NCI-H526 treated with DMSO at 0.1 percent for 48 hours (cell line): ENCODE data around the gene GLRA3.
"Not testable (repeated sequence)": the region's sequence is repeated elsewhere in the genome, so short reads cannot be mapped to it uniquely, and the experiment has no call there.

ENCODE experiments used
- DNase-seq: peaks from one replicate; lab custom pipeline; 2025; lab: John Stamatoyannopoulos, UW

GLRA3 gene

DNA sequence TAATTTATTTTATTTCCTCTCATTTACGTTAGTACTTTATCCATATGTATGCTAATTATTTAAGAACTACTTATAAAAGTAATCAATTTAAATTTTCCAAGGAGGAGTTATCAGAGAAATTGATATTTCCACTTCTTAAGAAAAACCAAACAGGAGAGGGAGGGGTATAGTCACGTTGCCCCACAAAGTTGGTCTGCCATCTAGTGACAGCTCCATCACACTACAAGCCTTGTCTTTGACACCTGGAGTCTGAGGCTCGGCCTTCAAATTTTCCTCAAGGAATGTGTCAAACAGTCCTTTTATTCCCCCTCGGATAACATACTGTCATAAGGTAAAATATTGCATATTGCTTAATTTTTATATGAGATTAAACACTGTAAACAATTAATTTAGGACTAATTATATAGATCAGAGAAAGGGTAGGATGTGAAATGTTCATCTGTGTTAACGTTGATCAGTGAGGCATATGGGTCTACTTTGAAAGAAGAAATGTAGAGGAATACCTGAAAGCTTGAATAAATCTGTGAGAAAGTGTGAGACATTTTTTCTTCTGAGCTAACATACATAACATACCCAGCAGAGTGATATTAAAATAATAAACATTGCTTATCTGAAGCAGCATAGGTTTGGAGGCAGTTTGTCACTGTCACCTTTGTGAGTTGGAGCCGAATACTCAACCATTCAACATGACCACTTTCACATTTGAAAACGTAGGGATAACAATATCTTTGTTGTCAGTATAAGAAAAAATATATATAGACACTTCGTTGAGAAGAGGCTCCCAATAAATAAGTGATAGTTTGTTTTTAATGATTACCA lies 114.4 kb downstream of the GLRA3 start:
- DNase-seq: peak; percentile 2

DNA sequence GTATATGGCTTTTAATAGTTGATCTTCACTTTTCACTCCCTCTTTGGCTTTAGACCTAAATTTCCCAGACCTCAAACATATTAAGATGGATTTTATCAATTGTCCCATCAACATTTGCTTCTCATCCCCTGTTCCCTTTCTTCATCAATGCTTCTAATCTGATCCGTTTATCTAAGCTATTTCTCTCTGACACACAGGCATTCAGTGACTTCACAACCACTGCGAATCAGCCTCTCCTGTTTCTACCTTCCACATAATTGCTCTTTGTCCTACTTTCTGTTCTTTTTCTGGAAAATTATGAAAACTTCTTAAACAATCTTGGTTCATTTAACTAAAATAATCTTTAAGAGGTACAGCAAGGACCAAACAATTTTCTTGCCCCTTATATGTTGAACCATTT lies 115.2 kb downstream of the GLRA3 start:
- DNase-seq: no peak

DNA sequence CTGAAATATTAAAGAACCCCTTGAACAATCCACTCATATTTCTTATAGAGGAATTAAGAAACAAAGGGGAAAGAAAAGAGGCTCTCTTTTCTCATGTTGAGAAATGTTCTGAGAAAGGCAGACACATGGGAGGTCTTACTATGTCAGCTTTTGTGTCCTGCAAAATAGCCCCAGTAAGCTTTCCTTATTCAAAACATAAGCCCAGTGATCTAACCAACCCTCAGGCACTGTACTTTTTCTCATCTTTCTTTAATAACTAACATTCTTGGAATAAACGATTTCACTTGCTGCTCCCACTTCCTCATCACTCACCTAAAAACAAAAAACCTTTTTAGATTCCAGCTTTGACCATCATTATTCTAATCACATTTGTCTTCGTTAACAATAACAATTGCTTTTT lies 115.9 kb downstream of the GLRA3 start:
- DNase-seq: no peak

DNA sequence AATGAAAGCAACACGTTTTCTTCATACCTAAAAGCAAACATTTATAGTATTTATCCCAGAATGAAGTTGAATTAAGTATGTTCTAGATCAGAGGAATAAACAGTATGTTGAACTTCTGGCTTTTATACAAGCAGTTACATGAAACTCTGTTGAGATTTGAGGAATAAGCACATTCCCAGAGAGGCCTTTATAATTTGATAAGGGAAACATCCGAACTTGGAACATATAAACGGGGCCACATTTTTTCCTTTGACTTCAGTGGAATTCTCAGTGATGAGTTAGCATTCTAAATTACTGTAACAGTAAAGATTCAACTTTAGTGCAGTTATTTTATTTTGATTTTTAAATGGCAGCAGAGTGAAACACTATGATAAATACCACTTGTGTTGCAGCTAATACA lies 119.5 kb downstream of the GLRA3 start:
- DNase-seq: no peak

DNA sequence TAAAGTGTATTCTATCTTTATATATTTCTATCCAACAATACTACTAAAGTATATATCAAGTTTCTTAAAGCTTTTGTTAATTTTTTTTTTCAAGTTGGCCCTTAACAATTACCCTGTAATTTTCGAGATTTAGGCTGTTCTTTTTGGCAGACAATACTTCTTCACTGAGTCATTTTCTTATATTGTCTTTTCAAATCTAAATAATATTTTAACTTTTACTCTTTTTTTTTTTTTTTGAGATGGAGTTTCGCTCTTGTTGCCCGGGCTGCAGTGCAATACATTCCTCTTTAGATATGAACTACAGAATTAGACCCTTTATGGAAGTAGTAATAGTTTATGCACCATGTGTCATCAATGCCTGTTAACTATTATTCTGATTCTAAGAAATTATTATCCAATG lies 120.7 kb downstream of the GLRA3 start:
- no peak for DNase-seq

DNA sequence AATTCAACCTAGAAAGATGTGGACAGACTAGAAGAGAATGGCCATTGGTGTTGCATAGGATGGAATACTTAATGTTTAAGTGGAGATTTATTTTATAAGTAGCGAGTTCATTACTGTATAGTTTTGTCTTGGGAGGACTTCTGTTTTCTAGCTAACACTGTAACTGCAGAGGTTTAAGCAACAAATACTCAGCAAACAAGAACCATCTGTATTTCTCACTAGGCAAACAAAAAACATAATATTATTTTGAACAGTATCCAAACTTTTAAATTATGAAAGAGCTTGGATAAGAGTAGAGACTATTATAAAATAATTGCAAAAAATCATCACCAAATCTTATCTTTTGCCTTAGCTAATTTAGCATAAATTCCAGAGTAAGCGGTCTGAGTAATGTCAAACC lies 121.1 kb downstream of the GLRA3 start:
- no peak for DNase-seq

DNA sequence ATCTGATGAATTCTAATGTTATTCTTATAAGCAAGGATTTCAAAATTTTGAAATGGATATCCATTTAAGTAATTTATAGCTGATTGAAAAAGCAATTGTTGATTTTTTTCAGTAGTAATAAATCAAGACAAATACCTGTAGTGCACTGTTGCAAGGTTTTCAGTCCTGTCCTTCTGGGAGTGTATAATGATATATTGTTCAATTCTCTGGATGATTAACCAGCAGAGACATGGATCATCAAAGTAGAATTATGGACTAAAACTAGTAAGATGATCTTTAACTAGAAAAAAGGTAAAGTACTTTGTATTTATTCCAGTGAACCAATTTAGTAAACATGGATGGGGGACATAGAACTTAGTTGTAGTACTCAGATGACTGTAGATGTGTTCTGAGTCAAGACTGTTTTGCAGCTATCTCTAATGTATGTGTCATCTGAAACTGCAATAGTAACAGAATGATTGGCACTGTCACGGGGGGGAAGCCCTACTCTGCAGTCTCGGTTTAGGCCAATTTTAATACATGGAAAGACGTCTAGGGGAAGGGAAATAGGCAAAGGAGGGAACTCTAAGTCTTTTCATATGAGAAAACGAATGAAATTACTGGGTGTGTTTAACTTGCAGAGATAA lies 121.9 kb downstream of the GLRA3 start:
- DNase-seq: no peak

DNA sequence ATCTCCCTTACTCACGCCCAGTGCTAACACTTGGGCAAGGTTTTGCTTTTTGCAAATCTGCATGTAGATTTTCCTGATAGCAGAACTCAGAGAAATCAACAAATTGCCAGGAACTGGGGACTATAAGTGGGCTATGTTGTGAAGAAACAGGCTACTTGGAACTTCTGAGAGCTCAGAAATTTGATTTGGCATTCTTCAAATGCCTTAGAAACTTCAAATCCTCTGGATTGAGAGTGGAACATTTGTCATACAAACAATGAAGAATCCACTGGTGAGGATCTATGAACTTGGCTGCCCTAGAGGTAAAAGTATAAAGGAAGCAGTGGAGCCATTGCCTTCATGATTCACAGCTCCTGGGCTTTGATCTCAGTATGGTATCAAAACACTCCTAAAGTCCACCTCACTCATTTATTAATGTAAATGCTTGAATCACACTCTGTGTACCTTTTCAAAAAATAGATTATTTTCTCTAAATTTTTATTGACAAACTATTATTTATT lies 126.0 kb downstream of the GLRA3 start:
- no peak for DNase-seq

DNA sequence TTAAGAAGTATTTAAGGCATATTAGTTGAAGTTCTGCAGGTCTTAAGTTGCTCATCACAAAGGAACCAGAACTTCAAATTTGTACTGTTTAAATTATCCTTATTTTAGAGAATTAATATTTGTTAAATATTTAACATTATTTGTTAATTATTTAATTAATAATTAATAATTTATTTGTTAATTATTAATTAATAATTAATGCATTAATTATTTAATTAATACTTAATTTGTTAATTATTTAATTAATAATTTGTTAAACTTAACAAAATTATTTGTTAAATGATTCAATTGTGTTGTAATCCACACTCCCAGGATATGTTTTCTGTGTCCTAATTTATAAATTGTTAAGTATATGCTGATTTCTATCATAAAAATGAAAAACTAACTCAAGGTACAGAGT lies 129.4 kb downstream of the GLRA3 start:
- no peak for DNase-seq

DNA sequence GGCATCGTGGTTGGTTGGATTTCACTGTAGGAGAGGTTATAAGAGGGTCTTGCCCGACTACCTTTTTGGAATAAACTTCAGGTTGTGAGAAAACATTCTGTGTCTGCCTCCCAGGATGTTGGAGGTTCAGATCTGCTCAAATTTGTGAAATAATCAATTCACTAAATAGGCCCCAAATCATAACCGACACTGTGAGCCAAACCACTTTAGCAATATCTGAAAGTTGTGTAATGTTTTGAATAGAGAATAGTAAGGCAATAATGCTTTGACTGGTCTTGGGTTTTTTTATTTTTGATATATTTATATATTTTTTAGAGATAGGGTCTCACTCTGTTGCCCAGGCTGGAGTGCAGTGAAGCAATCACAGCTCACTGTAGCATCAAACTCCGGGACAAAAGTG lies 131.2 kb downstream of the GLRA3 start:
- no peak for DNase-seq

DNA sequence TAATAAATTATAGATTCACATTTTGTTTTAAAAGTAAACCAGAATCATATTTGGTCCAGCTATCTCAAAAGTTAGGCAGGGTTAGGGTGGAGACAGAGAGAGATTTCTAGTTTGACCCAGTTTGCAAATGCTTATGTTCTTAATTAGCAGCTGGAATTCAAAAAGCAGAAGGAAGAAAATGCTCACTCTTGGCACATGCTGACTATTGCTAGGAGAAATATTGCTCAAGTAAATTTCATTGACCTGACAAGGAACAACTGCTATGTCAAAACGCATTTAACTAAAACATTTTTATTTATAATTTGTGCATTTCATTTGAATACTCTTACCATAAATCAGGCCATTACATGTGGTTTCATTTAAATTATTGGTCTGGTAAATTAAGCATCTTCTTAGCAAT lies 131.8 kb downstream of the GLRA3 start:
- DNase-seq: no peak

DNA sequence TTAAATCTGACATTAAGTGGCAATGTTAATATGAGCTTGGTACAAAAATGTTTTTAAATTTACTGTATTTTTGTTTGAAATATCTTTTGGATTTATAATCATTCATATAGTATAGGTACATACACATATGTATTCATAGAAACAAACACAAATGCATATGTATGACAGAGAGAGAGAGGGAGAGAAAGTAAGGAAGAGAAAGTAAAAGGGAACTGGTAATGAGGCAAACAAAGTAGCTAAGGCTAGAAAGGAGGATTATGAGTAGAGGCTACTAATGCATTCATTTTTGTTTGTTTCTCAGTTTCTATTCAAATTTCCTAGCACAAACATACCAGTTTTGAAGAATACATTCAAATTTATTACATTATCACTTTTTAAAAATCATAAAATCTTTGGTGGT lies 132.4 kb downstream of the GLRA3 start:
- no peak for DNase-seq

DNA sequence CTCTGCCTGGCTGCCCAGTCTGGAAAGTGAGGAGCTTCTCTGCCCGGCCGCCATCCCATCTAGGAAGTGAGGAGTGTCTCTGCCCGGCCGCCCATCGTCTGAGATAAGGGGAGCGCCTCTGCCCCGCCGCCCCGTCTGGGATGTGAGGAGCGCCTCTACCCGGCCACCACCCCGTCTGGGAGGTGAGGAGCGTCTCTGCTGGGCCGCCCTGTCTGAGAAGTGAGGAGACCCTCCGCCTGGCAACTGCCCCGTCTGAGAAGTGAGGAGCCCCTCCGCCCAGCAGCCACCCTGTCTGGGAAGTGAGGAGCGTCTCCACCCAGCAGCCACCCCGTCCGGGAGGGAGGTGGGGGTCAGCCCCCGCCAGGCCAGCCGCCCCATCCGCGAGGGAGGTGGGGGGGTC lies 137.2 kb downstream of the GLRA3 start:
- DNase-seq: not testable (repeated sequence)

DNA sequence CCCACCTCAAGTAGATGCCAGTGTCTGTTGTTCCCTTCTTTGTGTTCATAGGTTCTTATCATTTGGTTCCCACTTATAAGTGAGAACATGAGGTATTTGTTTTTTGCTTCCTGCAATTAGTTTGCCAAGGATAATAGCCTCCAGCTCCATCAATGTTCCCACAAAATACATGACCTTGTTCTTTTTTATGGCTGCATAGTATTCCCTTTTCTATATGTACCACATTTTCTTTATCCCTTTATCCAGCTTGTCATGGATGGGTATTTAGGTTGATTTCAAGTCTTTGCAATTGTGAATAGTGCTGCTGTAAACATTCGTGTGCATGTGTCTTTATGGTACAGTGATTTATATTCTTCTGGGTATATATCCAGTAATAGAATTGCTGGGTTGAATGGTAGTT lies 138.4 kb downstream of the GLRA3 start:
- DNase-seq: no peak

DNA sequence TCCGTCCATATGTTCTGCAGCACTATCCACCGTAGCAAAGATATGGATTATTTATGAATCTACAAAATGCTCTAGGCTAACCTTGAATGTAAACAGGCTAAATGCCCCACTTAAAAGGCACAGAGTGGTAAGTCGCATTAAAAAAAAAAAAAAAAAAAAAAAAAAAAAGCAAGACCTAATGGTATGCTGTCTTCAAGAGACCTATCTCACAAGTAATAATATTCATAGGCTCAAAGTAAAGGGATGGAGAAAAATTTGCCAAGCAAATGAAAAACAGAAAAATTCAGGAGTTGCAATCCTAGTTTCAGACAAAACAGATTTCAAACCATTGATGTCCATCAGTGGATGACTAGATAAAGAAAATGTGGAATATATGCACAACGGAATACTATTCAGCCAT lies 139.4 kb downstream of the GLRA3 start:
- no peak for DNase-seq

DNA sequence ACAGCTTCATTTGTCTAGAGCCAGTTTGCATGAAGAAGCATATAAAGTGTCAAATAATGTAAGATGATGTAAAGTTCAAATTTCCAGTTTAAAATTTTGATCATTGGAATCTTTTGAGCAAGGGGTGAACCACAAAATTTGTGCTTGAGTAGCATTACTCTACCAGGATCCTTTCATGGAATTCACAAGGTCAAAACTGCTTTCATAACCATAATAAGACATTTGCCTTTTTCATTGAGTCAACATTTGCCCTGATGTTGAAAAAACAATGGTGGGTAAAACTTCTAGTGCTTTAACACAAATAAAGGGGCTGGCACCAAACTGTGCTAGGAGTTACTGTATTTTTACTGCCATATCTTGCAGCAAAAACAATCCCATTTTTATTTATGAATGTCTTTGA lies 142.2 kb downstream of the GLRA3 start:
- DNase-seq: no peak

DNA sequence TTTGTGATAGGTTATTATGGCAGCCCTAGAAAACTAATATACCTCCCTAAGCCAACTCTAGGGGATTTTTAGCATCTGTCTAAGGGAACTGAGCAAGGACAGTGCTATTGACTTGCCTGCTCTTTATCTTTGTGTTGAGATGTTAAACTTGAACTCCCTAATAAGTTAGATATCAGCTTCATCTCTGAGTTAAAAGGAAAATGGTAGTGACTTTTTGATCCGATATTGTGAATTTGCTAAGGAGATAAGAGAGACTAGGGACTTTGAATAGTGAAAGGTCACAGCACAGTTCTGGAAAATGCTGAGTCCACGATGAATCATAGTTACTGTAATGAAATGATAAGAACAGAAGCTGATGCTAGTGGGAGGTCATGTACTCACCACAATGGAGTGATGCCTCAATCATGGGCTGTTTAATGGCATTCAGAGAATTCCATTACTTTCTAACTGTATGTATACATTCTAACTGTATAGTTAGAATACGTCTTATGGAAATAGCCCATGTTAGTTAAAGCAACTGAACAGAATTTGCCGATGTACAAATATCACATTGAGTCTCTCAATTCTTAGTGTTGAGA lies 147.2 kb downstream of the GLRA3 start:
- no peak for DNase-seq

DNA sequence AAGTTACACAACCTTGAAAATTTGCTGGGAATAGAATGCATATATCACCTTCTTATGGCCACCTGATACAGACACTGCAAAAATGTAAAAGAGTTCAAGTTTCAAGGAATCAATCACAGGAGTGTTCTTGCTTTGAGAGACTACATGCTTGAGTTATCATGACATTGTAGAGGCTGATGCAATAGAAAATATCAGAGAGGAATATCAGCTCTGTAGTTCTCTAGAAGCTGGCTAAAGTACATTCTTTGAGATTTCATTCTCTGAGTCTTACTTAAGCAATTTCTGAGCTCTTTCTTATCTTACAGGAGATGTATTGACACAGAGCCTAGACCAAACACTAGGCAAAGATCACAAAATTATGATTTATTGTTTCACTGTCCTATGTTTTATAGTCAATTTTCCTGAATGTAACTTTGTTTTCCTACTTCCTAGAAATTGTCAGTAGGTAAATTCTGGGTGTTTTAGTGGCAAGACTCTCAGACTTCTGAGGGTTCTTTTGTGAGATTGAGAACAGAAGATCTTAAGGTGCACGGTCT lies 154.7 kb downstream of the GLRA3 start:
- no peak for DNase-seq

DNA sequence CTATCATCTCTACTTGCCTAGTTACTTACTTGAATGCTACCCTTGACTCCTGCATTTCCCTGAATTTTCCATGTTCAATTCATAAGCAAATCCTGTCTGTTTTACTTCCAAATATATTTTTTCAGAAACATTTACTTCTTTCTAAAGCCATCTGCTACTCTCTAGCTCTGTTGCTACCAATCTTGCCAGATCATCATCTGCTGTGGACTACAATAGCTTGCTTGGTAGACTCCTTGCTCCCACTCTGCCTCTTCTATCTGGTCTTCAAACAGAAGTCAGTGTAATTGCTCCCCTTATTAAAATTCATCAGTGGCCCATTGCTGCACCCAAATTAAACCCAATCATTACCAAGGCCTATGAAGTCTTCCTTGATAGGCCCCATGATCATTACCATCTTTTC lies 155.2 kb downstream of the GLRA3 start:
- DNase-seq: no peak

DNA sequence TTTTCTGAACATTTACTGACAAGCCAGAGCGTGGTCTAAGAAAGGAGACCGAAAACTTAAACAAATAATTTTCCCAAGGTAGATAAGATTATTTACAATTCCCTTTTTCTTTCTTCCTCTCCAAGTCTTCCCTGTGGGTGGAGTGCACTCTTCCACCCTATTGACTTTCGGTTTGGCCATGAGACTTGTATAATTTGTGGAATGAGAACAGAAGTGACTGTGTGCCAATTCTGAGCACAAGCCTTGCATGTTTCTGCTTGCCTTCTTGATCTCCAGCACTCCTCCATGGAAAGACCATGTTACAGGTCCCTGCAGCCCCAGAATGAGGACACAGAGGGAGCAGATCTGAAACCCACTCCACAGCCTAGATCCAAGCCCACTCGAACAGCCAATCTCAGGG lies 156.8 kb downstream of the GLRA3 start:
- DNase-seq: no peak

DNA sequence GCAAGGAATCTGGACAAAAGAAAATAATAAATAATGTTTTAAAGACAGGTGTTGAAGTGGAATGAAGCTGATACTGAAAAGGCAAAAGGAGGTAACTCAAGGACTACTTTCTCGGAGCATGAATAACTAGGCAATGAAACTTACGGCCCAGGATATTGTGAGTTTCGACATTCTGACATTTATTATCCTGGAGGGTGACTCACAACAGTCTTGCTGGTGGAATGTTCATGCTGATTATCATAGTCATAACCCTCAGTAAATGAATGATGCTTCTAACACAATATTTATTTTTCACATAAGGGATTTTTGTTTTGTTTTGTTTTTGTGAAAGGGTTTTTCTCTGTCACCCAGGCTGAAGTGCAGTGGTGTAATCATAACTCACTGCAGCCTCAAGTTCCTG lies 159.8 kb downstream of the GLRA3 start:
- DNase-seq: no peak

DNA sequence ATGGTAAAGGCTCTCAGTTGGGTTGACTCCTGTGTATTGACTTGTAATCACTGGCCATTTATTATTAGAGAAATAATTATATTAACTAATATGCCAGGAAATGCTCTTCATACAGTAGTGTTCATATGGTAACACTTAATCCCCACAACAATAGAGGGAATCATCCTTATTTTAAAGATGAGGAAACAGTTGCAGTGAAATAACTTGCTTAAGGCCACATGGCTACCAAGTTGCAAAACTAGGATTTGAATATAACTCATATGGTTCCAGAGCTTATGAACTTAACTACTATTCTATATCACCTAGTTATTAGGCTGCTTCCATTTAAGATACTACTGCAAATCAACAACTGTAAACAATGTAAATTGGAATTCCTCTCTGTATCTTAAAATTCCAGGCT lies 163.2 kb downstream of the GLRA3 start:
- no peak for DNase-seq

DNA sequence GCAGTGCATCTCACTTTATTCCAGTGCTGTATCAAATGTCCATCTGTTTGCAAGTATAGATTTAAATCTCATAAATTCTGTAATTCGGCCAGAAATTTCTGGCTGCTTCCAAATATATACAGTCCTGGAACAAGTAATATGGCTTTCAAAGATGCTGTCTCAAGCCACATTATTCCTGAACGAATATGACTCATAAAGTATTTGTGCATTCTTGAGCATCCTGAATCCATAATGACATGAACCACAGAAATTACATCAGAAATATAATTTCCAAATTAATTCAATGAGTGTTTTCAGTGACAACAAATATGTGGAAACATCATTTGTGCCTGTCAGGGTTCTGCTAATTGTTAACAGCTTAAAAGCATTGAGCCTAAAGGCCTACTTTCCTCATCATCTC lies 165.8 kb downstream of the GLRA3 start:
- DNase-seq: no peak
